Measurements from ENCODE around the gene RNLS.

The RNLS gene

GRCh38 chr10:88343761-88344484, 239.2 kb downstream of the RNLS start:
- no peak for DNase-seq (ENCODE audit: low spot score)
- no peak for TF ChIP-seq CTCF (IDR thresholded peaks at IDR 0.05)
- Histone ChIP-seq H3K4me3 (peak overlapping the region; percentile 22), H3K27ac (peak overlapping the region; percentile 45 to 66)

DNA sequence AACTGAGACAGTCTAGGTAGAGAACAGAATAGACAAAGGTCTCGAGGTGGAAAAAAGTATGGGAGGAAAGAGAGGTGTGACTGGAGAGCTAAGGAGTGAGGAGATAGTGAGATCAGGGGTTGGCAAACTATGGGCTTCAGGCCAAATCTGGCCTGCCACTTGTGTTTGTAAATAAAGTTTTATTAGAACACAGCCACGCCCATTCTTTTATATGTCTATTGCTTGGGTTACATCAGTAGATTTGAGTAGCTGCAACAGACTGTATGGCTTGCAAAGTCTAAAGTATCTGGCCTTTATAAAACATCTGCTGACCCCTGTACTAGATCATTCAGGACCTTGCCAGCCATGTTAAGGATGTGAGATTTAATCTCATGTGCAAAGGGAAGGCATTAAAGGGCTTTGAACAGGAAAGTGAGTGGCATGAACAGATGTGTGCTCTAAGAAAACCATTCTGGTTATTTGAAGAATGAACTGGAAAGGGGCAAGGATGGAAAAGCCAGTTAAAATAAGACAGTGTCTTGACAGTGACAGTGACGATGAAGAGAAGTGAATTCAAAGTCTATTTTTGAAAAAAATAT, 240.3 kb downstream of the RNLS start:
- no peak for DNase-seq (ENCODE audit: low spot score)
- no peak for TF ChIP-seq CTCF (IDR thresholded peaks at IDR 0.05)
- no peak overlapping the region for H3K27ac ChIP-seq
- no peak overlapping the region for H3K4me3 ChIP-seq

DNA sequence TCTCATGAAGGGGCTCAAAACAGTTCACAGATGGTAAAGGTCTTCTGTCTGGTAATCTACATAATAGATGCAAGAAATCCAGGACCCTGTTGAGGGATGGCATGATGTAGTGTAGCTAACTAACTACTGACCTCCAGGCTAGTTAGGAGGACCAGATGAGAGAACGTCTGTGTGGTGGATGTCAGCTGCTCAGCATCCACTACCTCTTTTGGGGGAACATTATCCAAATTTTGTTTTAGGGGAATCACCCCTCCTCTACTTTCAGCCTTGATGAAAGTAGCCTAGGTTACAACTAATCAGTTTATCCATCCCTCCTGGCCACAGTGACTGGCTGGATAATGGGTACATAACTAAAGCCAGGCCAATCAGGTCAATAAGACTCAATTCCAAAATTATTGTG, 246.0 kb downstream of the RNLS start:
- TF ChIP-seq CTCF (IDR thresholded peaks at IDR 0.05), result no peak
- no peak overlapping the region for H3K27ac ChIP-seq
- DNase-seq (ENCODE audit: low spot score), result no peak
- no peak overlapping the region for H3K4me3 ChIP-seq

- no peak for DNase-seq (ENCODE audit: low spot score)
- Histone ChIP-seq H3K27ac (no peak overlapping the region), H3K4me3 (no peak overlapping the region)
- no peak for TF ChIP-seq CTCF (IDR thresholded peaks at IDR 0.05)
Observed at GRCh38 chr10:88336334-88336733, 246.8 kb downstream of the RNLS start.

- H3K27ac ChIP-seq, result no peak overlapping the region
- no peak for DNase-seq (ENCODE audit: low spot score)
- no peak for TF ChIP-seq CTCF (IDR thresholded peaks at IDR 0.05)
Observed at GRCh38 chr10:88333248-88333630, 249.9 kb downstream of the RNLS start.

GRCh38 chr10:88332503-88333247, 250.4 kb downstream of the RNLS start:
- no peak for TF ChIP-seq CTCF (IDR thresholded peaks at IDR 0.05)
- Histone ChIP-seq H3K27ac (no peak overlapping the region), H3K4me3 (no peak overlapping the region)
- DNase-seq (ENCODE audit: low spot score), result no peak

More at GRCh38 chr10:88333248-88333630, 249.9 kb downstream of the RNLS start:
- H3K4me3 ChIP-seq, result no peak overlapping the region
